Hepatocyte (in vitro differentiated cells): Measurements from ENCODE around the gene ZNF695. TPM values are rescaled to one million over a fixed set of nuclear protein-coding genes. Genes with fewer than 3 reads are reported as not detected.

Experiments used
- DNase-seq: peaks from one replicate; pipeline ENCODE4 v3.0.0-alpha.2; 2016; ENCODE audit warnings: low spot score
- H2AFZ ChIP-seq: fragments of 200-600 bp; sonication (generic); 2 replicates; pipeline ENCODE4 v1.6.0; 2016; ENCODE audit warnings: antibody characterized with exemption, mild to moderate bottlenecking
- H3K27ac ChIP-seq: fragments of 200-600 bp; sonication (generic); 2 replicates; pipeline ENCODE4 v1.5.1; 2016; ENCODE audit warnings: mild to moderate bottlenecking
- H3K27me3 ChIP-seq: fragments of 200-600 bp; sonication (generic); 2 replicates; pipeline ENCODE4 v1.6.1; 2016
- H3K36me3 ChIP-seq: fragments of 200-600 bp; sonication (generic); replicated peaks from 2 replicates; pipeline ENCODE4 v1.5.1; 2016; ENCODE audit warnings: low read depth; ENCODE audit not compliant: insufficient read depth
- H3K4me1 ChIP-seq: fragments of 200-600 bp; sonication (generic); 2 replicates; pipeline ENCODE4 v1.5.1; 2016; ENCODE audit warnings: mild to moderate bottlenecking, moderate library complexity; ENCODE audit not compliant: insufficient read depth
- H3K4me2 ChIP-seq: fragments of 200-600 bp; sonication (generic); 2 replicates; pipeline ENCODE4 v1.6.0; 2016
- H3K4me3 ChIP-seq: fragments of 200-600 bp; sonication (generic); 2 replicates; pipeline ENCODE4 v1.5.1; 2016; ENCODE audit warnings: mild to moderate bottlenecking
- H3K79me2 ChIP-seq: fragments of 200-600 bp; sonication (generic); 2 replicates; pipeline ENCODE4 v1.6.0; 2017; ENCODE audit warnings: mild to moderate bottlenecking
- H3K9me2 ChIP-seq: fragments of 200-600 bp; sonication (generic); replicated peaks from 2 replicates; pipeline ENCODE4 v1.6.0; 2017; ENCODE audit warnings: mild to moderate bottlenecking; ENCODE audit not compliant: insufficient read depth
- H3K9me3 ChIP-seq: fragments of 200-600 bp; sonication (generic); 2 replicates; pipeline ENCODE4 v1.5.1; 2016; ENCODE audit warnings: low read depth, mild to moderate bottlenecking
- H4K20me1 ChIP-seq: fragments of 200-600 bp; sonication (generic); 2 replicates; pipeline ENCODE4 v1.6.0; 2016; ENCODE audit warnings: mild to moderate bottlenecking; ENCODE audit not compliant: insufficient read depth, poor library complexity, severe bottlenecking
- CTCF ChIP-seq: fragments of 200-600 bp; sonication (generic); IDR thresholded peaks from 2 replicates; pipeline ENCODE4 v1.5.1; 2016; ENCODE audit warnings: antibody characterized with exemption, mild to moderate bottlenecking; ENCODE audit not compliant: poor library complexity
- EZH2 ChIP-seq: fragments of 200-600 bp; sonication (generic); IDR thresholded peaks from 2 replicates; pipeline ENCODE4 v1.6.1; 2016; ENCODE audit warnings: antibody characterized with exemption, mild to moderate bottlenecking, borderline replicate concordance
- EZH2phosphoT487 ChIP-seq: fragments of 200-600 bp; sonication (generic); IDR thresholded peaks from one replicate; pipeline ENCODE4 v1.6.1; 2018; ENCODE audit warnings: antibody characterized with exemption, mild to moderate bottlenecking, low read depth, moderate library complexity; ENCODE audit not compliant: unreplicated experiment, severe bottlenecking
- WGBS: methylation state at CpG from one replicate; pipeline ENCODE4 v1.1.6; 2016; ENCODE audit warnings: low lambda C conversion rate; ENCODE audit errors: missing lambda C conversion rate; 5-methylcytosine and 5-hydroxymethylcytosine counted together
- polyA plus RNA-seq: library from polyadenylated mRNA; unstranded; fragments of >200 nt; fragmentation: Nextera tagmentation; extraction: Ambion mirVana; gene quantifications from 2 replicates; pipeline ENCODE4 v1.2.1, GENCODE V29; 2016
- total RNA-seq: library from RNA; depleted of rRNA; stranded (reverse); fragments of >200 nt; gene quantifications from 2 replicates; pipeline ENCODE4 v1.2.3, GENCODE V29; 2014

Gene ZNF695
- 1.5 TPM in 2 replicates for total RNA-seq
- 1.7 and 2.0 TPM in 2 replicates for polyA plus RNA-seq

- Histone ChIP-seq H3K9me2 (no peaks in the 10 kb centered on the region), H3K4me1 (no peaks in the 10 kb centered on the region), H3K9me3 (no peaks in the 10 kb centered on the region), H3K4me3 (peak within 1 kb of the TSS; percentile 53), H3K27me3 (no peaks in the 10 kb centered on the region), H3K79me2 (peaks cover 33% of the 10 kb centered on the region), H3K36me3 (no peaks in the 10 kb centered on the region), H3K4me2 (peak within 1 kb of the TSS; percentile 75), H2AFZ (peak within 1 kb of the TSS; percentile 71), H4K20me1 (no peaks in the 10 kb centered on the region), H3K27ac (no peak within 1 kb of the TSS)
- DNase-seq, result peak; percentile 97
- under 1% methylated on average over 58 of the region's 58 CpGs for WGBS
- TF ChIP-seq EZH2 (no peak), CTCF (no peak), EZH2phosphoT487 (no peak)
Measured at GRCh38 chr1:247007511-247008405, at the start of gene ZNF695. ZNF695 (minus strand) TSS chr1:247008057; CDS start chr1:247007908, 149 bp downstream.

- no peak for DNase-seq
- peaks cover 34% of the 10 kb centered on the region for H3K9me3 ChIP-seq
- H3K36me3 ChIP-seq, result no peaks in the 10 kb centered on the region
- WGBS, result 100% methylated on average over 2 of the region's 2 CpGs
- H4K20me1 ChIP-seq, result no peaks in the 10 kb centered on the region
- H3K4me1 ChIP-seq, result no peaks in the 10 kb centered on the region
- peaks cover 83% of the 10 kb centered on the region for H3K79me2 ChIP-seq
- no peaks in the 10 kb centered on the region for H3K27me3 ChIP-seq
- no peaks in the 10 kb centered on the region for H3K9me2 ChIP-seq
- TF ChIP-seq EZH2 (no peak), EZH2phosphoT487 (no peak), CTCF (no peak)
- H3K4me2 ChIP-seq, result no peak overlapping the region
- no peak overlapping the region for H2AFZ ChIP-seq
- H3K4me3 ChIP-seq, result no peak overlapping the region
- no peak overlapping the region for H3K27ac ChIP-seq
Measured at GRCh38 chr1:247056071-247056470, 48.2 kb upstream of the ZNF695 start.

GRCh38 chr1:247054992-247055415 lies 47.1 kb upstream of the ZNF695 start:
- Histone ChIP-seq H3K36me3 (no peaks in the 10 kb centered on the region), H3K9me2 (no peaks in the 10 kb centered on the region), H4K20me1 (no peaks in the 10 kb centered on the region), H2AFZ (no peak overlapping the region), H3K4me2 (no peak overlapping the region), H3K4me1 (no peaks in the 10 kb centered on the region), H3K4me3 (no peak overlapping the region), H3K27me3 (no peaks in the 10 kb centered on the region), H3K79me2 (peaks cover 73% of the 10 kb centered on the region), H3K9me3 (peaks cover 37% of the 10 kb centered on the region), H3K27ac (peak overlapping the region; percentile 8)
- 61% methylated on average over 2 of the region's 2 CpGs for WGBS
- no peak for TF ChIP-seq EZH2
- TF ChIP-seq EZH2phosphoT487, result no peak
- no peak for TF ChIP-seq CTCF
- peak; percentile 33 for DNase-seq
